IMR-90 (cell line): ENCODE measurements around the gene SMIM24. TPM values are rescaled to one million over a fixed set of nuclear protein-coding genes. Genes with fewer than 3 reads are reported as not detected.

Experiments used
- ATAC-seq: fragments of 200-7000 bp; cut with Tn5 transposase; 2 replicates; pipeline ENCODE4 v1.9.1; 2020; ENCODE audit warnings: low read depth, mild to moderate bottlenecking, moderate library complexity
- BruUV-seq: library from RNA; stranded (reverse); fragments of 400-500 nt; replicated peaks from 2 replicates; lab custom pipeline; 2021; lab: Mats Ljungman, UMichigan
- CTCF ChIA-PET: fragments of 300-600 bp; formaldehyde crosslinking; extraction: SDS; loops from one replicate; lab custom pipeline; 2021; ENCODE audit warnings: antibody characterized with exemption; lab: Yijun Ruan, JAX
- POLR2A ChIA-PET: fragments of 300-600 bp; sonication (Branson Sonifier 250); formaldehyde crosslinking; loops from one replicate; lab custom pipeline; 2022; ENCODE audit warnings: antibody characterized with exemption; ENCODE audit not compliant: unreplicated experiment; lab: Charles Lee
- DNase-seq: peaks from one replicate; pipeline ENCODE4 v3.0.0; 2013
- H2AFZ ChIP-seq: replicated peaks from 2 replicates; pipeline ENCODE3; 2013; ENCODE audit warnings: low read length, mild to moderate bottlenecking; ENCODE audit not compliant: poor library complexity
- H2AK5ac ChIP-seq: 2 replicates; pipeline ENCODE4 v1.6.1; 2013; ENCODE audit warnings: low read depth, low read length, inconsistent platforms
- H2AK9ac ChIP-seq: replicated peaks from 2 replicates; pipeline ENCODE3; 2013; ENCODE audit warnings: mild to moderate bottlenecking, low read depth, low read length, moderate library complexity; ENCODE audit not compliant: poor library complexity
- H2BK120ac ChIP-seq: 2 replicates; pipeline ENCODE4 v1.6.1; 2013; ENCODE audit warnings: low read depth, low read length, inconsistent platforms
- H2BK15ac ChIP-seq: 3 replicates; pipeline ENCODE4 v1.6.1; 2013; ENCODE audit warnings: low read depth, low read length, inconsistent platforms
- H2BK20ac ChIP-seq: 2 replicates; pipeline ENCODE4 v1.6.1; 2013; ENCODE audit warnings: low read depth, mild to moderate bottlenecking, inconsistent platforms, low read length, moderate library complexity
- H2BK5ac ChIP-seq: 2 replicates; pipeline ENCODE4 v1.6.1; 2013; ENCODE audit warnings: mild to moderate bottlenecking, low read depth, low read length, inconsistent platforms; ENCODE audit not compliant: poor library complexity, severe bottlenecking
- H3K14ac ChIP-seq: replicated peaks from 2 replicates; pipeline ENCODE4 v1.6.1; 2013; ENCODE audit warnings: low read depth, low read length, inconsistent platforms
- H3K18ac ChIP-seq: 2 replicates; pipeline ENCODE4 v1.6.1; 2013; ENCODE audit warnings: low read depth, low read length, control low read depth
- H3K23ac ChIP-seq: 2 replicates; pipeline ENCODE4 v1.6.1; 2013; ENCODE audit warnings: low read depth, low read length, inconsistent platforms
- H3K27ac ChIP-seq: 2 replicates; pipeline ENCODE4 v1.5.1; 2013; ENCODE audit warnings: mild to moderate bottlenecking, control low read depth, low read length; ENCODE audit not compliant: insufficient read depth
- H3K27me3 ChIP-seq: 2 replicates; pipeline ENCODE4 v1.6.1; 2013; ENCODE audit warnings: low read length; ENCODE audit not compliant: control insufficient read depth, insufficient read depth
- H3K36me3 ChIP-seq: 2 replicates; pipeline ENCODE4 v1.6.1; 2013; ENCODE audit warnings: low read length, mixed read lengths; ENCODE audit not compliant: control insufficient read depth, insufficient read depth
- H3K4ac ChIP-seq: 2 replicates; pipeline ENCODE4 v1.6.1; 2013; ENCODE audit warnings: low read depth, low read length, inconsistent platforms
- H3K4me1 ChIP-seq: 2 replicates; pipeline ENCODE4 v1.6.1; 2013; ENCODE audit warnings: low read length, mixed read lengths; ENCODE audit not compliant: control insufficient read depth, insufficient read depth
- H3K4me2 ChIP-seq: 2 replicates; pipeline ENCODE4 v1.6.1; 2013; ENCODE audit warnings: low read depth, mild to moderate bottlenecking, control low read depth, low read length, moderate library complexity
- H3K4me3 ChIP-seq: 2 replicates; pipeline ENCODE4 v1.5.1; 2013; ENCODE audit warnings: low read depth, mild to moderate bottlenecking, control low read depth, low read length, moderate library complexity; ENCODE audit not compliant: insufficient read depth
- H3K56ac ChIP-seq: 2 replicates; pipeline ENCODE4 v1.6.1; 2013; ENCODE audit warnings: low read length, inconsistent platforms; ENCODE audit not compliant: insufficient read depth; ENCODE audit errors: extremely low read depth
- H3K79me1 ChIP-seq, 2 experiments: 2 replicates each; pipeline ENCODE4 v1.6.1; 2013; ENCODE audit warnings: low read length in 2 of 2, inconsistent platforms in 1 of 2, low read depth in 1 of 2
- H3K9ac ChIP-seq: 2 replicates; pipeline ENCODE4 v1.6.1; 2013; ENCODE audit warnings: low read depth, low read length, control low read depth
- H3K9me1 ChIP-seq: 2 replicates; pipeline ENCODE4 v1.6.1; 2013; ENCODE audit warnings: low read length, inconsistent platforms; ENCODE audit not compliant: insufficient read depth
- H3K9me3 ChIP-seq: 2 replicates; pipeline ENCODE4 v1.6.1; 2013; ENCODE audit warnings: low read length; ENCODE audit not compliant: control insufficient read depth, insufficient read depth
- H4K20me1 ChIP-seq: 2 replicates; pipeline ENCODE4 v1.6.1; 2013; ENCODE audit warnings: low read length, inconsistent platforms; ENCODE audit not compliant: insufficient read depth
- H4K5ac ChIP-seq: 2 replicates; pipeline ENCODE4 v1.6.1; 2013; ENCODE audit warnings: mild to moderate bottlenecking, low read depth, low read length, control low read depth
- H4K8ac ChIP-seq, 2 experiments: 2 replicates each; pipeline ENCODE4 v1.6.1; 2013; ENCODE audit warnings: low read depth in 2 of 2, low read length in 2 of 2, control low read depth in 1 of 2, inconsistent platforms in 1 of 2
- H4K91ac ChIP-seq: 2 replicates; pipeline ENCODE4 v1.6.1; 2013; ENCODE audit warnings: low read depth, low read length, inconsistent platforms; ENCODE audit not compliant: insufficient read depth
- CEBPB ChIP-seq: IDR thresholded peaks from 2 replicates; pipeline ENCODE4 v1.6.1; 2012; ENCODE audit warnings: low read depth, low read length, improper control_type of control experiment
- CHD1 ChIP-seq: IDR thresholded peaks from 2 replicates; pipeline ENCODE4 v1.6.1; 2012; ENCODE audit warnings: low read depth, low read length, improper control_type of control experiment
- FOS ChIP-seq: fragments of 150-350 bp; IDR thresholded peaks from 2 replicates; pipeline ENCODE4 v1.6.1; 2016; ENCODE audit warnings: low read depth, low read length
- MAFK ChIP-seq: IDR thresholded peaks from 2 replicates; pipeline ENCODE4 v1.6.1; 2012; ENCODE audit warnings: low read depth, low read length, improper control_type of control experiment
- MAZ ChIP-seq: IDR thresholded peaks from 2 replicates; pipeline ENCODE4 v1.6.1; 2012; ENCODE audit warnings: low read depth, mild to moderate bottlenecking, low read length, improper control_type of control experiment, moderate library complexity, borderline replicate concordance
- MXI1 ChIP-seq: IDR thresholded peaks from 2 replicates; pipeline ENCODE4 v1.6.1; 2012; ENCODE audit warnings: low read depth, mild to moderate bottlenecking, low read length, moderate library complexity, borderline replicate concordance
- NFE2L2 ChIP-seq: fragments of 150-350 bp; IDR thresholded peaks from 2 replicates; pipeline ENCODE4 v1.6.1; 2016; ENCODE audit warnings: low read depth, mild to moderate bottlenecking, low read length
- POLR2A ChIP-seq: IDR thresholded peaks from 2 replicates; pipeline ENCODE4 v1.6.1; 2012; ENCODE audit warnings: mild to moderate bottlenecking, low read depth, low read length
- RAD21 ChIP-seq: IDR thresholded peaks from 2 replicates; pipeline ENCODE4 v1.6.1; 2012; ENCODE audit warnings: low read length, improper control_type of control experiment
- RCOR1 ChIP-seq: IDR thresholded peaks from 2 replicates; pipeline ENCODE4 v1.6.1; 2012; ENCODE audit warnings: mild to moderate bottlenecking, low read length, improper control_type of control experiment; ENCODE audit not compliant: insufficient replicate concordance
- RFX5 ChIP-seq: IDR thresholded peaks from 2 replicates; pipeline ENCODE4 v1.8.0; 2012; ENCODE audit warnings: low read depth, mild to moderate bottlenecking, low read length, moderate library complexity
- USF2 ChIP-seq: fragments of 150-350 bp; IDR thresholded peaks from 2 replicates; pipeline ENCODE4 v1.6.1; 2017; ENCODE audit warnings: mild to moderate bottlenecking, antibody characterized with exemption, low read length, low read depth
- WGBS, 2 experiments: methylation state at CpG; one replicate each; pipeline versions ENCODE4 v1.1.5 to v1.1.7; 2013; ENCODE audit warnings: missing lambda C conversion rate in 2 of 2; ENCODE audit not compliant: insufficient read length in 1 of 2; ENCODE audit errors: extremely low coverage in 2 of 2; 5-methylcytosine and 5-hydroxymethylcytosine counted together
- dilution Hi-C: fragments of 300-500 bp; cut with HindIII; formaldehyde crosslinking; loops from one replicate; pipeline ENCODE4 v1.14.3; 2018; ENCODE audit warnings: low sequenced_read_pairs; ENCODE audit not compliant: unreplicated experiment
- in situ Hi-C: fragments of 300-500 bp; cut with MboI; formaldehyde crosslinking; loops from 3 replicates; pipeline ENCODE4 v1.14.3; 2019; ENCODE audit warnings: low sequenced_read_pairs, inconsistent platforms, mixed read lengths
- intact Hi-C: fragments of 100-400 bp; cut with micrococcal nuclease; formaldehyde crosslinking; loops from 2 replicates; pipeline ENCODE4 v1.10.0; 2022
- polyA plus RNA-seq, 3 experiments: library from polyadenylated mRNA; depleted of rRNA; stranded (reverse); fragments of >200 nt; gene quantifications; 2 replicates each; pipeline ENCODE4 v1.2.3, GENCODE V29; 2012; ENCODE audit warnings: low replicate concordance in 1 of 3
- total RNA-seq: library from RNA; depleted of rRNA; stranded (reverse); fragments of >200 nt; gene quantifications from 2 replicates; pipeline ENCODE4 v1.2.3, GENCODE V29; 2012
- TF ChIP-seq, protein P1 (sequence below): fragments of 150-350 bp; IDR thresholded peaks from 2 replicates; pipeline ENCODE4 v1.6.1; 2016; ENCODE audit warnings: low read depth, mild to moderate bottlenecking, low read length, moderate library complexity, borderline replicate concordance
- TF ChIP-seq, protein P2 (sequence below): conservative IDR thresholded peaks from 2 replicates; pipeline ENCODE4 v1.5.1; 2012; ENCODE audit warnings: mild to moderate bottlenecking, low read depth, low read length, improper control_type of control experiment

SMIM24 gene
- total and polyA plus RNA-seq, 2 of the 4 experiments (the other 2 are of a cell fraction): not detected

- Histone ChIP-seq H3K79me1 (peaks cover 42 to 83% of the 10 kb centered on the region in 2 experiments), H3K27ac (peak overlapping the region; percentile 22), H2AK5ac (0 out of 2 replicates have a peak overlapping the region, but pooled peaks have one; percentile 20), H2AFZ (peak overlapping the region; percentile 3), H2BK15ac (no peak overlapping the region), H4K5ac (no peak overlapping the region), H3K36me3 (peaks cover 51% of the 10 kb centered on the region), H3K4me1 (peaks cover 29% of the 10 kb centered on the region), H4K91ac (no peak overlapping the region), H2AK9ac (peak overlapping the region; percentile 66), H2BK5ac (peak overlapping the region; percentile 43), H3K56ac (no peak overlapping the region), H2BK120ac (peak overlapping the region; percentile 26; the same call in 1 of the 2 replicates), H2BK20ac (peak overlapping the region; percentile 47; the same call in 1 of the 2 replicates), H3K4me2 (no peak overlapping the region), H3K18ac (no peak overlapping the region), H3K9me3 (no peaks in the 10 kb centered on the region), H4K8ac (peak overlapping the region in 1 of 2 experiments; percentile 40; a peak in 2 of 4 replicates), H3K4me3 (no peak overlapping the region), H3K27me3 (no peaks in the 10 kb centered on the region), H3K14ac (0 out of 2 replicates have a peak overlapping the region, but pooled peaks have one; percentile 21), H3K9ac (no peak overlapping the region; the same call in 1 of the 2 replicates), H3K23ac (no peak overlapping the region), H3K4ac (peak overlapping the region; percentile 79; the same call in 1 of the 2 replicates), H4K20me1 (peaks cover 52% of the 10 kb centered on the region), H3K9me1 (peaks cover 8% of the 10 kb centered on the region)
- WGBS, 2 experiments: 20% methylated on average over 3 of the region's 22 CpGs; no CpG with 5 or more reads in 1 of the 2 experiments
- intact Hi-C loops: no loop called here
- BruUV-seq: no TSS peak
- POLR2A ChIA-PET: no interaction called here
- in situ Hi-C loops: no loop called here
- DNase-seq (no peak), ATAC-seq (no peak)
- CTCF ChIA-PET: no interaction called here
- TF ChIP-seq MAFK (no peak), RFX5 (no peak), USF2 (no peak), MAZ (no peak), NFE2L2 (no peak), MXI1 (no peak), RCOR1 (no peak), POLR2A (no peak), RAD21 (no peak), FOS (no peak), CEBPB (no peak), CHD1 (no peak)
- TF ChIP-seq, protein P1, sequence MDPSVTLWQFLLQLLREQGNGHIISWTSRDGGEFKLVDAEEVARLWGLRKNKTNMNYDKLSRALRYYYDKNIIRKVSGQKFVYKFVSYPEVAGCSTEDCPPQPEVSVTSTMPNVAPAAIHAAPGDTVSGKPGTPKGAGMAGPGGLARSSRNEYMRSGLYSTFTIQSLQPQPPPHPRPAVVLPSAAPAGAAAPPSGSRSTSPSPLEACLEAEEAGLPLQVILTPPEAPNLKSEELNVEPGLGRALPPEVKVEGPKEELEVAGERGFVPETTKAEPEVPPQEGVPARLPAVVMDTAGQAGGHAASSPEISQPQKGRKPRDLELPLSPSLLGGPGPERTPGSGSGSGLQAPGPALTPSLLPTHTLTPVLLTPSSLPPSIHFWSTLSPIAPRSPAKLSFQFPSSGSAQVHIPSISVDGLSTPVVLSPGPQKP: no peak
- TF ChIP-seq, protein P2, sequence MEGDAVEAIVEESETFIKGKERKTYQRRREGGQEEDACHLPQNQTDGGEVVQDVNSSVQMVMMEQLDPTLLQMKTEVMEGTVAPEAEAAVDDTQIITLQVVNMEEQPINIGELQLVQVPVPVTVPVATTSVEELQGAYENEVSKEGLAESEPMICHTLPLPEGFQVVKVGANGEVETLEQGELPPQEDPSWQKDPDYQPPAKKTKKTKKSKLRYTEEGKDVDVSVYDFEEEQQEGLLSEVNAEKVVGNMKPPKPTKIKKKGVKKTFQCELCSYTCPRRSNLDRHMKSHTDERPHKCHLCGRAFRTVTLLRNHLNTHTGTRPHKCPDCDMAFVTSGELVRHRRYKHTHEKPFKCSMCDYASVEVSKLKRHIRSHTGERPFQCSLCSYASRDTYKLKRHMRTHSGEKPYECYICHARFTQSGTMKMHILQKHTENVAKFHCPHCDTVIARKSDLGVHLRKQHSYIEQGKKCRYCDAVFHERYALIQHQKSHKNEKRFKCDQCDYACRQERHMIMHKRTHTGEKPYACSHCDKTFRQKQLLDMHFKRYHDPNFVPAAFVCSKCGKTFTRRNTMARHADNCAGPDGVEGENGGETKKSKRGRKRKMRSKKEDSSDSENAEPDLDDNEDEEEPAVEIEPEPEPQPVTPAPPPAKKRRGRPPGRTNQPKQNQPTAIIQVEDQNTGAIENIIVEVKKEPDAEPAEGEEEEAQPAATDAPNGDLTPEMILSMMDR: no peak
- dilution Hi-C loops: no loop called here
These were observed 22.6 kb downstream of the SMIM24 start for GRCh38 chr19:3457528-3458228.
